ENCODE data around the gene WFDC13.
"Not testable (repeated sequence)": the region's sequence is repeated elsewhere in the genome, so short reads cannot be mapped to it uniquely, and the experiment has no call there.

The WFDC13 gene

GRCh38 chr20:45701873-45702272, at the start of gene WFDC13:
Gene WFDC13 (plus strand): TSS chr20:45702038. CDS start chr20:45702124, 86 bp downstream.
- in situ Hi-C loops (cut with HindIII; ENCODE audit: low pct_ligation_motif_present, low sequenced_read_pairs), result no loop called here
- H3K36me3 ChIP-seq (replicated peaks), result no peaks in the 10 kb centered on the region
- H3K4me3 ChIP-seq (ENCODE audit: low read depth, low read length), result no peak within 1 kb of the TSS
- no peak within 1 kb of the TSS for H3K27ac ChIP-seq
- no peak for DNase-seq
- H3K27me3 ChIP-seq (replicated peaks), result no peaks in the 10 kb centered on the region
- no peak for TF ChIP-seq CTCF (IDR thresholded peaks at IDR 0.05; ENCODE audit: low read depth, low read length, missing control alignments)

- H3K4me3 ChIP-seq (ENCODE audit: low read depth, low read length); H3K27me3 ChIP-seq (replicated peaks); H3K27ac ChIP-seq; in situ Hi-C loops (cut with HindIII; ENCODE audit: low pct_ligation_motif_present, low sequenced_read_pairs); DNase-seq; H3K36me3 ChIP-seq (replicated peaks): not testable (repeated sequence)
Observed at GRCh38 chr20:45657038-45657437, 44.8 kb upstream of the WFDC13 start.

GRCh38 chr20:45670139-45670538, 31.7 kb upstream of the WFDC13 start, which contains the start of gene WFDC11:
Gene WFDC11 (minus strand): TSS chr20:45670239. CDS start chr20:45650600, 19,639 bp downstream.
- no peaks in the 10 kb centered on the region for H3K27me3 ChIP-seq (replicated peaks)
- no peak for TF ChIP-seq CTCF (IDR thresholded peaks at IDR 0.05; ENCODE audit: low read depth, low read length, missing control alignments)
- DNase-seq, result no peak
- in situ Hi-C loops (cut with HindIII; ENCODE audit: low pct_ligation_motif_present, low sequenced_read_pairs), result no loop called here
- no peaks in the 10 kb centered on the region for H3K36me3 ChIP-seq (replicated peaks)
- no peak within 1 kb of the TSS for H3K4me3 ChIP-seq (ENCODE audit: low read depth, low read length)
- no peak within 1 kb of the TSS for H3K27ac ChIP-seq

GRCh38 chr20:45672765-45673164, 29.1 kb upstream of the WFDC13 start:
- in situ Hi-C loops (cut with HindIII; ENCODE audit: low pct_ligation_motif_present, low sequenced_read_pairs), result no loop called here

GRCh38 chr20:45679650-45680049, 22.2 kb upstream of the WFDC13 start:
- in situ Hi-C loops (cut with HindIII; ENCODE audit: low pct_ligation_motif_present, low sequenced_read_pairs), result no loop called here
- H3K4me3 ChIP-seq (ENCODE audit: low read depth, low read length), result no peak overlapping the region
- DNase-seq, result no peak
- no peak for TF ChIP-seq CTCF (IDR thresholded peaks at IDR 0.05; ENCODE audit: low read depth, low read length, missing control alignments)
- no peak overlapping the region for H3K27ac ChIP-seq
- no peaks in the 10 kb centered on the region for H3K27me3 ChIP-seq (replicated peaks)
- no peaks in the 10 kb centered on the region for H3K36me3 ChIP-seq (replicated peaks)

More at GRCh38 chr20:45672765-45673164, 29.1 kb upstream of the WFDC13 start:
- no peak for TF ChIP-seq CTCF (IDR thresholded peaks at IDR 0.05; ENCODE audit: low read depth, low read length, missing control alignments)
- Histone ChIP-seq H3K4me3 (ENCODE audit: low read depth, low read length) (no peak overlapping the region), H3K27me3 (replicated peaks) (no peaks in the 10 kb centered on the region), H3K27ac (no peak overlapping the region), H3K36me3 (replicated peaks) (no peaks in the 10 kb centered on the region)
- DNase-seq, result no peak

- in situ Hi-C loops (cut with HindIII; ENCODE audit: low pct_ligation_motif_present, low sequenced_read_pairs), result no loop called here
- H3K27me3 ChIP-seq (replicated peaks), result no peaks in the 10 kb centered on the region
- peak; percentile 40 for TF ChIP-seq CTCF (IDR thresholded peaks at IDR 0.05; ENCODE audit: low read depth, low read length, missing control alignments)
- no peak overlapping the region for H3K4me3 ChIP-seq (ENCODE audit: low read depth, low read length)
- H3K36me3 ChIP-seq (replicated peaks), result no peaks in the 10 kb centered on the region
- H3K27ac ChIP-seq, result no peak overlapping the region
- DNase-seq, result peak; percentile 3
Observed at GRCh38 chr20:45685896-45686295, 15.9 kb upstream of the WFDC13 start.

- H3K36me3 ChIP-seq (replicated peaks); H3K4me3 ChIP-seq (ENCODE audit: low read depth, low read length); H3K27me3 ChIP-seq (replicated peaks); DNase-seq; in situ Hi-C loops (cut with HindIII; ENCODE audit: low pct_ligation_motif_present, low sequenced_read_pairs); H3K27ac ChIP-seq: not testable (repeated sequence)
Observed at GRCh38 chr20:45693346-45693745, 8.5 kb upstream of the WFDC13 start.

All from brain microvascular endothelial cell (primary cell).